Upper lobe of right lung (tissue), 1 donor: ENCODE measurements around the gene SPDYA. TPM values are rescaled to one million over a fixed set of nuclear protein-coding genes. Genes with fewer than 3 reads are reported as not detected.

Experiments
- ATAC-seq: fragments of 200-7000 bp; cut with Tn5 transposase; one replicate; pipeline ENCODE4 v1.9.1; 2020; ENCODE audit warnings: mild to moderate bottlenecking, moderate library complexity
- DNase-seq: peaks from one replicate; pipeline ENCODE4 v3.0.0-alpha.2; 2020
- H3K27ac ChIP-seq: fragments of 200-600 bp; one replicate; pipeline ENCODE4 v1.8.0; 2022
- H3K27me3 ChIP-seq: fragments of 200-600 bp; one replicate; pipeline ENCODE4 v1.8.0; 2022; ENCODE audit warnings: mild to moderate bottlenecking
- H3K36me3 ChIP-seq: fragments of 200-600 bp; one replicate; pipeline ENCODE4 v1.8.0; 2022
- H3K4me1 ChIP-seq: fragments of 200-600 bp; one replicate; pipeline ENCODE4 v1.8.0; 2022
- H3K4me3 ChIP-seq: fragments of 200-600 bp; one replicate; pipeline ENCODE4 v1.8.0; 2022; ENCODE audit warnings: mild to moderate bottlenecking
- H3K9me3 ChIP-seq: fragments of 200-600 bp; one replicate; pipeline ENCODE4 v1.8.0; 2022
- CTCF ChIP-seq: fragments of 200-600 bp; IDR thresholded peaks from one replicate; pipeline ENCODE4 v1.8.0; 2022; ENCODE audit warnings: antibody characterized with exemption
- intact Hi-C: fragments of 100-400 bp; cut with DNase I; formaldehyde crosslinking; loops from one replicate; pipeline ENCODE4 v1.11.0; 2022
- long read RNA-seq: library from polyadenylated mRNA; unstranded; transcript quantifications from one replicate; pipeline ENCODE4 v2.0.0, GENCODE V29; 2021
- total RNA-seq: library from RNA; stranded (reverse); fragmentation: NEBNext Ultra II Directional; extraction: Animal tissue kit (Norgen Biotek cat#: 25700); gene quantifications from one replicate; pipeline ENCODE4 v1.2.1, GENCODE V29; 2021
- donor health status: DM: no; HTN: yes; CAD: no; lungs with severe emphysema.

Gene SPDYA
- total RNA-seq: 1.5 TPM
- long read RNA-seq, partial matches to known transcripts: 0 of 2 reads
- long read RNA-seq, other reads (novel, unspliced or antisense): 2 of 2 reads

- Histone ChIP-seq H3K4me1 (peaks cover 7% of the 10 kb centered on the region), H3K4me3 (peak within 1 kb of the TSS; percentile 54), H3K27me3 (no peaks in the 10 kb centered on the region), H3K9me3 (no peaks in the 10 kb centered on the region), H3K27ac (no peak within 1 kb of the TSS), H3K36me3 (peaks cover 5% of the 10 kb centered on the region)
- TF ChIP-seq CTCF: no peak
- ATAC-seq (peak; percentile 98), DNase-seq (peak; percentile 85)
- intact Hi-C loops: no loop called here
Measured at GRCh38 chr2:28810384-28811285, at the start of gene SPDYA. Gene SPDYA, plus strand, starts transcription at chr2:28810834. Its CDS starts 5,181 bp downstream, at chr2:28816015.

GRCh38 chr2:28761420-28761819 is 49.2 kb upstream of the SPDYA start:
- peaks cover 67% of the 10 kb centered on the region for H3K4me1 ChIP-seq
- no peak for ATAC-seq

GRCh38 chr2:28764909-28765711 is 45.5 kb upstream of the SPDYA start:
- ATAC-seq: no peak
- no peak for TF ChIP-seq CTCF
- H3K27ac ChIP-seq: no peak overlapping the region

More at GRCh38 chr2:28761420-28761819, 49.2 kb upstream of the SPDYA start:
- Histone ChIP-seq H3K9me3 (no peaks in the 10 kb centered on the region), H3K27me3 (no peaks in the 10 kb centered on the region), H3K27ac (no peak overlapping the region), H3K4me3 (no peak overlapping the region), H3K36me3 (peaks cover 27% of the 10 kb centered on the region)
- DNase-seq: no peak
- no peak for TF ChIP-seq CTCF
- intact Hi-C loops: no loop called here

GRCh38 chr2:28766070-28766469 is 44.6 kb upstream of the SPDYA start:
- intact Hi-C loops: no loop called here
- no peak overlapping the region for H3K27ac ChIP-seq
- H3K27me3 ChIP-seq: no peaks in the 10 kb centered on the region
- ATAC-seq: no peak
- H3K4me3 ChIP-seq: no peak overlapping the region
- DNase-seq: no peak
- peaks cover 51% of the 10 kb centered on the region for H3K4me1 ChIP-seq
- H3K9me3 ChIP-seq: no peaks in the 10 kb centered on the region
- H3K36me3 ChIP-seq: peaks cover 6% of the 10 kb centered on the region
- no peak for TF ChIP-seq CTCF

More at GRCh38 chr2:28764909-28765711, 45.5 kb upstream of the SPDYA start:
- Histone ChIP-seq H3K4me1 (peaks cover 54% of the 10 kb centered on the region), H3K36me3 (peaks cover 16% of the 10 kb centered on the region), H3K9me3 (no peaks in the 10 kb centered on the region), H3K4me3 (no peak overlapping the region), H3K27me3 (no peaks in the 10 kb centered on the region)
- intact Hi-C loops: no loop called here
- no peak for DNase-seq

GRCh38 chr2:28767337-28767736 is 43.3 kb upstream of the SPDYA start:
- ATAC-seq: no peak
- intact Hi-C loops: no loop called here
- Histone ChIP-seq H3K9me3 (no peaks in the 10 kb centered on the region), H3K27me3 (no peaks in the 10 kb centered on the region), H3K4me1 (peaks cover 49% of the 10 kb centered on the region), H3K36me3 (no peaks in the 10 kb centered on the region), H3K4me3 (no peak overlapping the region), H3K27ac (no peak overlapping the region)
- no peak for DNase-seq
- no peak for TF ChIP-seq CTCF
